CD14-positive monocyte (primary cell): ENCODE measurements around the gene GP9. TPM values are rescaled to one million over a fixed set of nuclear protein-coding genes. Genes with fewer than 3 reads are reported as not detected.

Experiments
- DNase-seq, 3 donors: peaks; one replicate each; pipeline ENCODE4 v3.0.0-alpha.2; 2011 to 2022
- H2AFZ ChIP-seq: 2 replicates; pipeline ENCODE4 v1.6.0; 2012; ENCODE audit warnings: mild to moderate bottlenecking, low read depth, low read length, inconsistent platforms; ENCODE audit not compliant: insufficient read depth, poor library complexity, severe bottlenecking
- H3K27ac ChIP-seq, 2 donors: 1 replicate in 1 of 2; 2 replicates in 1 of 2; pipeline ENCODE4 v1.5.1; 2012 to 2013; ENCODE audit warnings: low read length in 2 of 2, control low read depth in 1 of 2, inconsistent platforms in 1 of 2, low read depth in 1 of 2, mild to moderate bottlenecking in 1 of 2
- H3K27me3 ChIP-seq, 2 donors: one replicate each; pipeline versions ENCODE4 v1.6.0 to v1.6.1; 2011 to 2013; ENCODE audit warnings: low read length in 2 of 2; ENCODE audit not compliant: control insufficient read depth in 2 of 2, insufficient read depth in 2 of 2
- H3K36me3 ChIP-seq, 2 donors: replicated peaks in 1 of 2; 1 replicate in 1 of 2; 2 replicates in 1 of 2; pipeline versions ENCODE4 v1.5.1 to v1.6.1; 2012 to 2013; ENCODE audit warnings: low read length in 2 of 2, control low read depth in 1 of 2, inconsistent platforms in 1 of 2, mild to moderate bottlenecking in 1 of 2; ENCODE audit not compliant: insufficient read depth in 2 of 2, control insufficient read depth in 1 of 2
- H3K4me1 ChIP-seq, 2 donors: 1 replicate in 1 of 2; 2 replicates in 1 of 2; pipeline versions ENCODE4 v1.5.1 to v1.6.1; 2012 to 2013; ENCODE audit warnings: low read length in 2 of 2, control low read depth in 1 of 2, inconsistent platforms in 1 of 2, mild to moderate bottlenecking in 1 of 2, moderate library complexity in 1 of 2; ENCODE audit not compliant: insufficient read depth in 2 of 2, control insufficient read depth in 1 of 2
- H3K4me2 ChIP-seq: replicated peaks from 2 replicates; pipeline ENCODE3; 2012; ENCODE audit warnings: low read length, moderate library complexity, mild to moderate bottlenecking; ENCODE audit not compliant: poor library complexity, severe bottlenecking; ENCODE audit errors: extremely low read depth
- H3K4me3 ChIP-seq, 3 experiments: fragments of 200-600 bp in 1 of 3; sonication (generic) in 1 of 3; replicated peaks in 1 of 3; 1 replicate in 2 of 3; 2 replicates in 1 of 3; pipeline ENCODE4 v1.5.1; 2011 to 2013; ENCODE audit warnings: low read length in 3 of 3, mild to moderate bottlenecking in 3 of 3, control low read depth in 2 of 3, low read depth in 2 of 3, inconsistent platforms in 1 of 3, moderate library complexity in 1 of 3
- H3K79me2 ChIP-seq: 2 replicates; pipeline ENCODE4 v1.6.0; 2012; ENCODE audit warnings: mild to moderate bottlenecking, control low read depth, inconsistent platforms, low read length, moderate library complexity; ENCODE audit not compliant: insufficient read depth
- H3K9ac ChIP-seq: 2 replicates; pipeline ENCODE4 v1.6.0; 2017; ENCODE audit warnings: low read length, mild to moderate bottlenecking; ENCODE audit not compliant: insufficient read depth, poor library complexity, severe bottlenecking
- H3K9me3 ChIP-seq, 2 donors: replicated peaks in 1 of 2; 1 replicate in 1 of 2; 2 replicates in 1 of 2; pipeline versions ENCODE4 v1.5.1 to v1.6.1; 2012 to 2013; ENCODE audit warnings: low read length in 2 of 2, control low read depth in 1 of 2; ENCODE audit not compliant: control insufficient read depth in 1 of 2, insufficient read depth in 1 of 2
- H4K20me1 ChIP-seq: 2 replicates; pipeline ENCODE4 v1.6.0; 2012; ENCODE audit warnings: mild to moderate bottlenecking, low read length, control low read depth, moderate library complexity; ENCODE audit not compliant: insufficient read depth
- H3K27ac Mint-ChIP-seq, 7 donors: one replicate each; pipeline ENCODE4 v1.8.0; 2020; ENCODE audit warnings: mild to moderate bottlenecking in 7 of 7, mixed read lengths in 7 of 7, moderate library complexity in 6 of 7, inconsistent platforms in 2 of 7
- H3K27me3 Mint-ChIP-seq, 3 donors: one replicate each; pipeline ENCODE4 v1.8.0; 2021 to 2022; ENCODE audit warnings: low read depth in 3 of 3, mild to moderate bottlenecking in 3 of 3, mixed read lengths in 3 of 3, moderate library complexity in 3 of 3, inconsistent platforms in 1 of 3
- H3K36me3 Mint-ChIP-seq, 2 donors: one replicate each; pipeline ENCODE4 v1.8.0; 2020; ENCODE audit warnings: mixed read lengths in 2 of 2, inconsistent platforms in 1 of 2, mild to moderate bottlenecking in 1 of 2
- H3K4me1 Mint-ChIP-seq: one replicate; pipeline ENCODE4 v1.8.0; 2020; ENCODE audit warnings: mild to moderate bottlenecking, mixed read lengths
- H3K4me3 Mint-ChIP-seq, 2 donors: one replicate each; pipeline ENCODE4 v1.8.0; 2020; ENCODE audit warnings: mild to moderate bottlenecking in 2 of 2, mixed read lengths in 2 of 2, moderate library complexity in 1 of 2
- H3K9me3 Mint-ChIP-seq, 7 donors: one replicate each; pipeline ENCODE4 v1.8.0; 2020 to 2022; ENCODE audit warnings: mixed read lengths in 7 of 7, mild to moderate bottlenecking in 6 of 7, moderate library complexity in 6 of 7, inconsistent platforms in 2 of 7
- CTCF ChIP-seq: fragments of 200-600 bp; IDR thresholded peaks from one replicate; pipeline ENCODE4 v1.8.0; 2022; ENCODE audit warnings: antibody characterized with exemption, mild to moderate bottlenecking
- WGBS: methylation state at CpG from one replicate; pipeline ENCODE4 v1.1.5; 2013; ENCODE audit warnings: missing lambda C conversion rate; ENCODE audit not compliant: insufficient coverage; 5-methylcytosine and 5-hydroxymethylcytosine counted together
- intact Hi-C, 2 donors: fragments of 100-400 bp; cut with micrococcal nuclease; formaldehyde crosslinking; loops; one replicate each; pipeline versions ENCODE4 v1.15.0 to v1.15.1; 2023
- polyA plus RNA-seq, 3 donors: library from polyadenylated mRNA; depleted of rRNA in 1 of 3; unstranded in 2 of 3; stranded (reverse) in 1 of 3; fragments of 300-500 nt in 2 of 3; fragments of >200 nt in 1 of 3; fragmentation: Illumina TruSeq in 2 of 3; gene quantifications; 1 replicate in 2 of 3; 2 replicates in 1 of 3; pipeline ENCODE4 v1.2.3, GENCODE V29; 2012 to 2021

Gene GP9
- polyA plus RNA-seq, 3 donors = 0.74 to 2.7 TPM; not detected in 1

DNA sequence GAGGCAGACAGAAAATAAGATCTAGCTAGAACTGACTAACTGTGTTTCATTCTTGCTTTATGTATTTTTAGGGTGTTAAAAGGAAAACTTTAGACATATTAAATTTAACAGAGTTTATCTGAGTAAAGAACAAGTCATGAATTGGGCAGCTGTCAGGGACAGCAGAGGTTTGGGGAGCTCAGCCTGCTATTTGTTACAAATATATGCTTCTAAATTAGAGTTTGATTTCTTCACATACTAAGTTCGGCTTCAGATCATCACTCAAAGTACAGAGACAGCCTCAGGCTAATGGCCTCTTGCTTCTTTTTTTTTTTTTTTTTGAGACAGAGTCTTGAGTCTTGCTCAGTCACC lies 37.6 kb upstream of the GP9 start:
- Histone ChIP-seq H3K4me2 (no peak overlapping the region), H3K27me3 (peaks cover 0 to 6% of the 10 kb centered on the region in 2 donors), H3K79me2 (no peaks in the 10 kb centered on the region), H2AFZ (no peak overlapping the region), H3K9me3 (no peaks in the 10 kb centered on the region), H3K4me1 (peaks cover 11 to 13% of the 10 kb centered on the region in 2 donors), H4K20me1 (no peaks in the 10 kb centered on the region), H3K4me3 (no peak overlapping the region), H3K9ac (no peak overlapping the region), H3K36me3 (no peaks in the 10 kb centered on the region), H3K27ac (no peak overlapping the region)
- H3K36me3 Mint-ChIP-seq = no peaks in the 10 kb centered on the region
- no peak overlapping the region for H3K4me3 Mint-ChIP-seq
- peaks cover 2 to 20% (median 14%) of the 10 kb centered on the region in 3 donors for H3K27me3 Mint-ChIP-seq
- TF ChIP-seq CTCF = no peak
- intact Hi-C loops = no loop called here
- WGBS = 100% methylated on average over 1 of the region's 1 CpG
- H3K4me1 Mint-ChIP-seq = peaks cover 9% of the 10 kb centered on the region
- peaks cover 0 to 5% (median 0%) of the 10 kb centered on the region in 7 donors for H3K9me3 Mint-ChIP-seq
- no peak overlapping the region for H3K27ac Mint-ChIP-seq
- DNase-seq = no peak

DNA sequence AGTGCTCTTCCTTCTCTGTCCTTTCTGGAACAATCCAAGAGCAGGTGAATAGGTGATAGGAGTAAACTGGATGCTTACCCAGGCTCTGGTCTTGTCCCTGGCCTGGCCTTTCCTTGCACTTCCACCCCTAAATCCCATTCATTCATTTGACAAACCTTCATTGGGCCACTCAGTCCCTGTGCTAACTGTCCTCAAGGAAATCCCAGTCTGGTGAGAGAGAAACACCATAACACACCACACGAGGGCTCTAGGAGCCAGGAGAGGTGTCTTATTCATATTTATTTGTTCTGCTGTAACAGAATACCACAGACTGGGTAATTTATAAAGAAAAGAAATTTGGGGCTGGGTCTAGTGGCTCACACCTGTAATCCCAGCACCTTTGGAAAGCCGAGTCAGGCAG lies 36.7 kb upstream of the GP9 start:
- no peak overlapping the region for H3K4me3 ChIP-seq
- Mint-ChIP-seq H3K27ac (no peak overlapping the region), H3K9me3 (peaks cover 0 to 5% (median 0%) of the 10 kb centered on the region in 7 donors), H3K36me3 (no peaks in the 10 kb centered on the region), H3K4me3 (no peak overlapping the region), H3K4me1 (peaks cover 9% of the 10 kb centered on the region), H3K27me3 (peaks cover 4 to 18% (median 14%) of the 10 kb centered on the region in 3 donors)
- no peak for DNase-seq
- H3K27me3 ChIP-seq = peaks cover 0 to 6% of the 10 kb centered on the region in 2 donors
- H3K79me2 ChIP-seq = no peaks in the 10 kb centered on the region
- no peak overlapping the region for H3K9ac ChIP-seq
- no peak overlapping the region for H2AFZ ChIP-seq
- intact Hi-C loops = no loop called here
- no peaks in the 10 kb centered on the region for H3K9me3 ChIP-seq
- no peak for TF ChIP-seq CTCF
- H3K36me3 ChIP-seq = no peaks in the 10 kb centered on the region
- H3K4me1 ChIP-seq = peaks cover 11 to 13% of the 10 kb centered on the region in 2 donors
- WGBS = no CpG with 5 or more reads among the region's 2 CpGs
- no peaks in the 10 kb centered on the region for H4K20me1 ChIP-seq
- no peak overlapping the region for H3K27ac ChIP-seq
- no peak overlapping the region for H3K4me2 ChIP-seq
